ENCODE data around the gene LCE1E. TPM values are rescaled to one million over a fixed set of nuclear protein-coding genes. Genes with fewer than 3 reads are reported as not detected.

LCE1E gene
- total RNA-seq, 1 donor from 2014 or later, result not detected

GRCh38 chr1:152745289-152745704, 40.8 kb upstream of the LCE1E start:
- Mint-ChIP-seq H3K4me3 (no peak overlapping the region), H3K27me3 (peaks cover 12% of the 10 kb centered on the region), H3K36me3 (ENCODE audit: low read depth) (no peaks in the 10 kb centered on the region), H3K4me1 (no peaks in the 10 kb centered on the region), H3K27ac (no peak overlapping the region), H3K9me3 (no peaks in the 10 kb centered on the region)
- TF ChIP-seq, protein P1, sequence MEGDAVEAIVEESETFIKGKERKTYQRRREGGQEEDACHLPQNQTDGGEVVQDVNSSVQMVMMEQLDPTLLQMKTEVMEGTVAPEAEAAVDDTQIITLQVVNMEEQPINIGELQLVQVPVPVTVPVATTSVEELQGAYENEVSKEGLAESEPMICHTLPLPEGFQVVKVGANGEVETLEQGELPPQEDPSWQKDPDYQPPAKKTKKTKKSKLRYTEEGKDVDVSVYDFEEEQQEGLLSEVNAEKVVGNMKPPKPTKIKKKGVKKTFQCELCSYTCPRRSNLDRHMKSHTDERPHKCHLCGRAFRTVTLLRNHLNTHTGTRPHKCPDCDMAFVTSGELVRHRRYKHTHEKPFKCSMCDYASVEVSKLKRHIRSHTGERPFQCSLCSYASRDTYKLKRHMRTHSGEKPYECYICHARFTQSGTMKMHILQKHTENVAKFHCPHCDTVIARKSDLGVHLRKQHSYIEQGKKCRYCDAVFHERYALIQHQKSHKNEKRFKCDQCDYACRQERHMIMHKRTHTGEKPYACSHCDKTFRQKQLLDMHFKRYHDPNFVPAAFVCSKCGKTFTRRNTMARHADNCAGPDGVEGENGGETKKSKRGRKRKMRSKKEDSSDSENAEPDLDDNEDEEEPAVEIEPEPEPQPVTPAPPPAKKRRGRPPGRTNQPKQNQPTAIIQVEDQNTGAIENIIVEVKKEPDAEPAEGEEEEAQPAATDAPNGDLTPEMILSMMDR (IDR thresholded peaks at IDR 0.05), result no peak
- ChIA-PET CTCF (interaction anchor here (0.6 kb wide), 1 partner anchor 17 kb away, joined by 3 read pairs; no protein-coding TSS in a partner anchor), POLR2A (no interaction called here)
- intact Hi-C loops (cut with micrococcal nuclease), result no loop called here
- ATAC-seq (ENCODE audit: low read depth), result no peak
- no peak for DNase-seq

GRCh38 chr1:152745765-152746444, 40.2 kb upstream of the LCE1E start:
- no peaks in the 10 kb centered on the region for H3K9me3 Mint-ChIP-seq
- ATAC-seq (ENCODE audit: low read depth), result no peak
- H3K27ac Mint-ChIP-seq, result no peak overlapping the region
- H3K27me3 Mint-ChIP-seq, result peaks cover 15% of the 10 kb centered on the region
- intact Hi-C loops (cut with micrococcal nuclease), result no loop called here
- TF ChIP-seq, protein P1 (IDR thresholded peaks at IDR 0.05), result no peak
- H3K4me3 Mint-ChIP-seq, result no peak overlapping the region
- H3K36me3 Mint-ChIP-seq (ENCODE audit: low read depth), result no peaks in the 10 kb centered on the region
- no peaks in the 10 kb centered on the region for H3K4me1 Mint-ChIP-seq
- ChIA-PET CTCF (no interaction called here), POLR2A (no interaction called here)
- no peak for DNase-seq

DNA sequence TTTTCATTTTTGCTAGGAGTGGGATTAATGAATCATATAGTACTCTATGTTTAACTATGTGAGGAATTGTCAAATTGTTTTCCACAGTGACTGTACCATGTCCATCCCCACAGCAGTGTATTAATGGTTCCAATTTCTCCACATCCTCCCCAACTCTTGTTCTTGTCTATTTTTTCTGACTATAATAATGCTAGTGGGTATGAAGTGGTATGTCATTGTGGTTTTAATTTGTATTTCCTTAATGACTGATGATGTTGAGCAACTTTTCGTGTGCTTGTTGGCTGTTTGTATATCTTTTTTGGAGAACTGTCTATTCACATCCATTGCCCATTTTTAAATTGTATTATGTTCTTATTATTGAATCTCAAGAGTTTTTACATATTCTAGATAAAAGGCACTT, 38.2 kb upstream of the LCE1E start:
- no peak overlapping the region for H3K4me3 Mint-ChIP-seq
- H3K27me3 Mint-ChIP-seq, result peaks cover 13% of the 10 kb centered on the region
- no peak for DNase-seq
- CTCF ChIA-PET, result no interaction called here
- POLR2A ChIA-PET, result no interaction called here
- no peak overlapping the region for H3K27ac Mint-ChIP-seq
- H3K4me1 Mint-ChIP-seq, result no peaks in the 10 kb centered on the region
- no peak for ATAC-seq (ENCODE audit: low read depth)
- no peaks in the 10 kb centered on the region for H3K9me3 Mint-ChIP-seq
- intact Hi-C loops (cut with micrococcal nuclease), result no loop called here
- TF ChIP-seq, protein P1 (IDR thresholded peaks at IDR 0.05), result no peak
- no peaks in the 10 kb centered on the region for H3K36me3 Mint-ChIP-seq (ENCODE audit: low read depth)

DNA sequence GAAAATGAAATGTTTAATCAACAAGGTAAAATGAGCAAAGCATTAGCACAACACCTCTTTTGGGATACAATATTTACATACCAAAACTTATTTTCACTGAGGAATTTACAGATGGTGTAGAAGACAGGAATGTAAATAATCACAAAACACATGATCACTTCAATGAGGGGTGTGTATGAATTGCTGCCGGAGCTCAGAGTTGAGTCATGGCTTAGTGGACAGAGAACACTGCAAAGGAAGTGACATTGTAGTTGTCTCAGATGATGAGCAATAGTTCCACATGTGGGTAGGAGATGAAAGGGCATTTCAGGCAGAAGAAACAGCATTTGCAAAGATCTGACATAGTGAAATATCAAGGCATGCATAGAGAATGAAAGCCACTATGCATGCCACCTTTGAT, 33.8 kb upstream of the LCE1E start:
- intact Hi-C loops (cut with micrococcal nuclease), result no loop called here
- H3K4me3 Mint-ChIP-seq, result no peak overlapping the region
- ATAC-seq (ENCODE audit: low read depth) (no peak), DNase-seq (no peak)
- POLR2A ChIA-PET, result no interaction called here
- CTCF ChIA-PET, result no interaction called here
- H3K27me3 Mint-ChIP-seq, result peaks cover 20% of the 10 kb centered on the region
- H3K36me3 Mint-ChIP-seq (ENCODE audit: low read depth), result no peaks in the 10 kb centered on the region
- H3K27ac Mint-ChIP-seq, result no peak overlapping the region
- no peaks in the 10 kb centered on the region for H3K4me1 Mint-ChIP-seq
- H3K9me3 Mint-ChIP-seq, result peaks cover 3% of the 10 kb centered on the region
- TF ChIP-seq, protein P1 (IDR thresholded peaks at IDR 0.05), result no peak

DNA sequence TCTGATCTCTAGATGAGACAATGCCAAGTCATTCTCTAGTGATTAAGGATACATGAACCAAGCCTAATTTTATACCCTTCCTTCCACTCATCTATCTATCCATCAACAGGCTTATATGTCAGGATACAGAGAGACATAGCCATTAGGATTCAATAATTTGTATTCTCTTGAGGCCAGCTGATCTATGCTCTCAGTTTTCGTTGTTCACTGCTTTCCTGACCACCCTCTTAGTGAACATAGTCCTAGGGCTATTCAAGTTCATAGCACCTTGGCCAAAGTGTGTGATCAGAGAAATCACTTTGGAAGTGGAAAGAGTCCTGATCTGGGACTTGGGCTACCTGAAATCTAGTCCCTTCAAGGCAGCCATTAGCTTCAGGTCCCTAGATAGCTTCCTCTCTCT, 32.5 kb upstream of the LCE1E start:
- ATAC-seq (ENCODE audit: low read depth) (no peak), DNase-seq (no peak)
- Mint-ChIP-seq H3K27me3 (peaks cover 18% of the 10 kb centered on the region), H3K27ac (no peak overlapping the region), H3K4me1 (no peaks in the 10 kb centered on the region), H3K4me3 (no peak overlapping the region), H3K9me3 (peaks cover 3% of the 10 kb centered on the region), H3K36me3 (ENCODE audit: low read depth) (no peaks in the 10 kb centered on the region)
- TF ChIP-seq, protein P1 (IDR thresholded peaks at IDR 0.05), result no peak
- POLR2A ChIA-PET, result no interaction called here
- CTCF ChIA-PET, result no interaction called here
- intact Hi-C loops (cut with micrococcal nuclease), result no loop called here
